GM12878 (cell line): ENCODE results near the gene PRKG1. TPM values are rescaled to one million over a fixed set of nuclear protein-coding genes. Genes with fewer than 3 reads are reported as not detected.

Experiments
- ATAC-seq: fragments of 200-7000 bp; cut with Tn5 transposase; 3 replicates; pipeline ENCODE4 v1.9.1; 2020; ENCODE audit warnings: mild to moderate bottlenecking, moderate library complexity
- BruUV-seq: library from RNA; stranded (reverse); fragments of 400-500 nt; replicated peaks from 2 replicates; lab custom pipeline; 2021; lab: Mats Ljungman, UMichigan
- CTCF ChIA-PET: fragments of 300-600 bp; sonication (Branson Sonifier 250); formaldehyde crosslinking; extraction: SDS; loops from one replicate; lab custom pipeline; 2021; ENCODE audit warnings: inconsistent platforms; lab: Yijun Ruan, JAX
- POLR2A ChIA-PET: fragments of 350-600 bp; formaldehyde crosslinking; extraction: SDS; loops from one replicate; lab custom pipeline; 2021; ENCODE audit warnings: inconsistent platforms; lab: Charles Lee
- RAD21 ChIA-PET: fragments of 300-600 bp; sonication (Branson Sonifier 250); formaldehyde crosslinking; loops from one replicate; lab custom pipeline; 2023; ENCODE audit warnings: antibody characterized with exemption; ENCODE audit not compliant: unreplicated experiment; lab: Charles Lee
- SMC1A ChIA-PET: fragments of 300-600 bp; sonication (Branson Sonifier 250); formaldehyde crosslinking; loops from one replicate; lab custom pipeline; 2023; ENCODE audit not compliant: unreplicated experiment, uncharacterized antibody; lab: Charles Lee
- DNase-seq: peaks from one replicate; pipeline ENCODE4 v3.0.0-alpha.2; 2011; ENCODE audit warnings: low read depth, low spot score
- FAIRE-seq: peaks from 3 replicates; lab custom pipeline; 2011; peaks lifted over from hg19 to GRCh38; lab: Jason Lieb, UNC
- H2AFZ ChIP-seq: 2 replicates; pipeline ENCODE4 v1.6.0; 2011; ENCODE audit warnings: low read depth, low read length, control low read depth; ENCODE audit not compliant: control insufficient read depth
- H3K27ac ChIP-seq: 2 replicates; pipeline ENCODE4 v1.5.1; 2011; ENCODE audit warnings: control low read depth; ENCODE audit not compliant: control insufficient read depth, insufficient read depth
- H3K27me3 ChIP-seq, 2 experiments: replicated peaks in 1 of 2; 2 replicates each; pipeline versions ENCODE4 v1.6.0 to v1.6.1; 2011; ENCODE audit warnings: low read length in 1 of 2; ENCODE audit not compliant: control insufficient read depth in 2 of 2, insufficient read depth in 2 of 2
- H3K36me3 ChIP-seq, 2 experiments: 2 replicates each; pipeline ENCODE4 v1.5.1; 2011; ENCODE audit warnings: low read length in 1 of 2; ENCODE audit not compliant: control insufficient read depth in 2 of 2, insufficient read depth in 2 of 2
- H3K4me1 ChIP-seq: 2 replicates; pipeline ENCODE4 v1.6.1; 2011; ENCODE audit warnings: mild to moderate bottlenecking, low read length, moderate library complexity, mixed read lengths; ENCODE audit not compliant: control insufficient read depth, insufficient read depth
- H3K4me2 ChIP-seq: 2 replicates; pipeline ENCODE4 v1.6.0; 2011; ENCODE audit warnings: control low read depth; ENCODE audit not compliant: control insufficient read depth, insufficient read depth
- H3K4me3 ChIP-seq: fragments of 200-600 bp; sonication (generic); 2 replicates; pipeline ENCODE4 v1.5.1; 2016
- H3K79me2 ChIP-seq: 2 replicates; pipeline ENCODE4 v1.6.0; 2011; ENCODE audit warnings: low read length; ENCODE audit not compliant: control insufficient read depth, insufficient read depth
- H3K9ac ChIP-seq: 2 replicates; pipeline ENCODE4 v1.8.0; 2011; ENCODE audit warnings: low read length, control low read depth, mixed read lengths; ENCODE audit not compliant: control insufficient read depth, insufficient read depth
- H3K9me3 ChIP-seq: replicated peaks from 3 replicates; pipeline ENCODE4 v1.5.1; 2011; ENCODE audit warnings: mild to moderate bottlenecking, low read length; ENCODE audit not compliant: control insufficient read depth, insufficient read depth
- H4K20me1 ChIP-seq: 2 replicates; pipeline ENCODE4 v1.6.0; 2011; ENCODE audit not compliant: control insufficient read depth, insufficient read depth
- BMI1 ChIP-seq: fragments of 450-650 bp; IDR thresholded peaks from 2 replicates; pipeline ENCODE4 v1.6.1; 2016; ENCODE audit warnings: mild to moderate bottlenecking, moderate library complexity, borderline replicate concordance
- CBFB ChIP-seq: IDR thresholded peaks from 2 replicates; pipeline ENCODE4 v1.6.1; 2016; ENCODE audit warnings: antibody characterized with exemption, low read depth
- EZH2 ChIP-seq: IDR thresholded peaks from 2 replicates; pipeline ENCODE4 v1.6.1; 2012; ENCODE audit warnings: low read depth, mild to moderate bottlenecking, control low read depth, inconsistent platforms, low read length, borderline replicate concordance; ENCODE audit not compliant: control insufficient read depth
- GATAD2B ChIP-seq: fragments of 450-650 bp; conservative IDR thresholded peaks from 2 replicates; pipeline ENCODE4 v1.6.1; 2017; ENCODE audit warnings: low read depth, mild to moderate bottlenecking, moderate library complexity
- IKZF2 ChIP-seq, 2 experiments: fragments of 450-650 bp; IDR thresholded peaks; 2 replicates each; pipeline ENCODE4 v1.6.1; 2017; ENCODE audit warnings: mild to moderate bottlenecking in 2 of 2, moderate library complexity in 2 of 2
- RFX5 ChIP-seq: IDR thresholded peaks from 2 replicates; pipeline ENCODE4 v1.6.1; 2011; ENCODE audit warnings: low read depth, low read length, improper control_type of control experiment
- ZBED1 ChIP-seq: IDR thresholded peaks from 2 replicates; pipeline ENCODE4 v1.6.1; 2016; ENCODE audit warnings: borderline replicate concordance
- WGBS: methylation state at CpG from one replicate; pipeline ENCODE4 v1.1.6; 2016; ENCODE audit warnings: low lambda C conversion rate; ENCODE audit not compliant: insufficient replicate concordance, insufficient coverage; ENCODE audit errors: missing lambda C conversion rate; 5-methylcytosine and 5-hydroxymethylcytosine counted together
- in situ Hi-C: fragments of 300-500 bp; cut with MboI; formaldehyde crosslinking; loops from 9 replicates; pipeline ENCODE4 v1.14.3; 2018; ENCODE audit warnings: mixed read lengths
- intact Hi-C: fragments of 100-400 bp; cut with micrococcal nuclease; formaldehyde crosslinking; loops from one replicate; pipeline ENCODE4 v1.14.2; 2022; ENCODE audit not compliant: unreplicated experiment
- polyA plus RNA-seq, 11 experiments: library from polyadenylated mRNA; depleted of rRNA in 4 of 11; unstranded in 6 of 11; stranded (reverse) in 5 of 11; fragments of >200 nt; fragmentation: Nextera tagmentation in 4 of 11; fragmentation: Illumina TruSeq in 1 of 11; extraction: Ambion mirVana in 4 of 11; extraction: Trizol in 1 of 11; gene quantifications; 1 replicate in 1 of 11; 2 replicates in 10 of 11; pipeline versions ENCODE4 v1.2.1 to v1.2.3, GENCODE V29; 2011 to 2016; ENCODE audit warnings: inconsistent platforms in 2 of 11, missing spikeins in 2 of 11, low read depth in 1 of 11
- total RNA-seq, 4 experiments: library from RNA; depleted of rRNA in 3 of 4; stranded (reverse); fragments of >200 nt in 3 of 4; fragmentation: Illumina TruSeq in 1 of 4; extraction: Trizol in 1 of 4; gene quantifications; 2 replicates each; pipeline versions ENCODE4 v1.2.1 to v1.2.3, GENCODE V29; 2013 to 2021
- TF ChIP-seq, protein P1 (sequence below): fragments of 450-650 bp; formaldehyde crosslinking; IDR thresholded peaks from 2 replicates; pipeline ENCODE4 v1.5.0; 2022; ENCODE audit warnings: mild to moderate bottlenecking, missing genetic modification characterization
- TF ChIP-seq, protein P2 (sequence below): IDR thresholded peaks from 2 replicates; pipeline ENCODE4 v1.6.1; 2012; ENCODE audit warnings: low read length, inconsistent platforms
- TF ChIP-seq, protein P3 (sequence below): fragments of 450-650 bp; IDR thresholded peaks from 2 replicates; pipeline ENCODE4 v1.6.1; 2017; ENCODE audit warnings: low read depth, mild to moderate bottlenecking, moderate library complexity
- TF ChIP-seq, protein P4 (sequence below): IDR thresholded peaks from 2 replicates; pipeline ENCODE4 v1.6.1; 2011; ENCODE audit warnings: mild to moderate bottlenecking, low read depth, low read length, moderate library complexity; ENCODE audit not compliant: insufficient replicate concordance
- TF ChIP-seq, protein P5 (sequence below), 3 experiments: IDR thresholded peaks in 2 of 3; conservative IDR thresholded peaks in 1 of 3; 2 replicates each; pipeline ENCODE4 v1.5.1; 2011; ENCODE audit warnings: low read depth in 3 of 3, low read length in 3 of 3, mild to moderate bottlenecking in 3 of 3, control low read depth in 2 of 3, moderate library complexity in 2 of 3, inconsistent platforms in 1 of 3, mixed read lengths in 1 of 3; ENCODE audit not compliant: control insufficient read depth in 2 of 3, insufficient read depth in 1 of 3; ENCODE audit errors: extremely low read depth in 1 of 3

Gene PRKG1
- total and polyA plus RNA-seq, 10 of the 15 experiments (the other 5 are each of a cell fraction or from before 2014, with no cell fraction given), result 0.04 to 0.05 TPM; not detected in 8

DNA sequence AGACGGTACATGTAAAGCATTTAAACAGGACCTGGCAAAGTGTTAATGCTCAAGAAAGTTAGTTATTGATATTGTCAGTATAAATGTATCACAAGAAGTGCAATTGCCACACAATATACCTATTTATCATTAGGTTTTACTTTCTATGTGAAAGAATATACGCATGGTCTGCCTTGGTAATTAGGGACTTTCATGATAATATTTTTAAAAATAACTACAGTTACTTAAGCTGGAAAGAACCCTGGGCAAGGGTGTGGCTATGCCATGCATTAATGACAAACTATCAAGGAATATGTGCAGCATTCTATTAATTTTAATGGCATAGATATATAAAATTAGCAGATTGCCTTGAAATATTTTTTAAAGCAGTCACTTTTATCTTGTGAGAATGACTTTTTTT lies 433.9 kb downstream of the PRKG1 start (continued):
- TF ChIP-seq, protein P1, sequence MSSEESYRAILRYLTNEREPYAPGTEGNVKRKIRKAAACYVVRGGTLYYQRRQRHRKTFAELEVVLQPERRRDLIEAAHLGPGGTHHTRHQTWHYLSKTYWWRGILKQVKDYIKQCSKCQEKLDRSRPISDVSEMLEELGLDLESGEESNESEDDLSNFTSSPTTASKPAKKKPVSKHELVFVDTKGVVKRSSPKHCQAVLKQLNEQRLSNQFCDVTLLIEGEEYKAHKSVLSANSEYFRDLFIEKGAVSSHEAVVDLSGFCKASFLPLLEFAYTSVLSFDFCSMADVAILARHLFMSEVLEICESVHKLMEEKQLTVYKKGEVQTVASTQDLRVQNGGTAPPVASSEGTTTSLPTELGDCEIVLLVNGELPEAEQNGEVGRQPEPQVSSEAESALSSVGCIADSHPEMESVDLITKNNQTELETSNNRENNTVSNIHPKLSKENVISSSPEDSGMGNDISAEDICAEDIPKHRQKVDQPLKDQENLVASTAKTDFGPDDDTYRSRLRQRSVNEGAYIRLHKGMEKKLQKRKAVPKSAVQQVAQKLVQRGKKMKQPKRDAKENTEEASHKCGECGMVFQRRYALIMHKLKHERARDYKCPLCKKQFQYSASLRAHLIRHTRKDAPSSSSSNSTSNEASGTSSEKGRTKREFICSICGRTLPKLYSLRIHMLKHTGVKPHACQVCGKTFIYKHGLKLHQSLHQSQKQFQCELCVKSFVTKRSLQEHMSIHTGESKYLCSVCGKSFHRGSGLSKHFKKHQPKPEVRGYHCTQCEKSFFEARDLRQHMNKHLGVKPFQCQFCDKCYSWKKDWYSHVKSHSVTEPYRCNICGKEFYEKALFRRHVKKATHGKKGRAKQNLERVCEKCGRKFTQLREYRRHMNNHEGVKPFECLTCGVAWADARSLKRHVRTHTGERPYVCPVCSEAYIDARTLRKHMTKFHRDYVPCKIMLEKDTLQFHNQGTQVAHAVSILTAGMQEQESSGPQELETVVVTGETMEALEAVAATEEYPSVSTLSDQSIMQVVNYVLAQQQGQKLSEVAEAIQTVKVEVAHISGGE (CRISPR knock-in tag), result no peak
- TF ChIP-seq, protein P2, sequence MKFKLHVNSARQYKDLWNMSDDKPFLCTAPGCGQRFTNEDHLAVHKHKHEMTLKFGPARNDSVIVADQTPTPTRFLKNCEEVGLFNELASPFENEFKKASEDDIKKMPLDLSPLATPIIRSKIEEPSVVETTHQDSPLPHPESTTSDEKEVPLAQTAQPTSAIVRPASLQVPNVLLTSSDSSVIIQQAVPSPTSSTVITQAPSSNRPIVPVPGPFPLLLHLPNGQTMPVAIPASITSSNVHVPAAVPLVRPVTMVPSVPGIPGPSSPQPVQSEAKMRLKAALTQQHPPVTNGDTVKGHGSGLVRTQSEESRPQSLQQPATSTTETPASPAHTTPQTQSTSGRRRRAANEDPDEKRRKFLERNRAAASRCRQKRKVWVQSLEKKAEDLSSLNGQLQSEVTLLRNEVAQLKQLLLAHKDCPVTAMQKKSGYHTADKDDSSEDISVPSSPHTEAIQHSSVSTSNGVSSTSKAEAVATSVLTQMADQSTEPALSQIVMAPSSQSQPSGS, result no peak
- TF ChIP-seq RFX5, result no peak
- no peak for TF ChIP-seq CBFB
- TF ChIP-seq BMI1, result no peak
- TF ChIP-seq, protein P3, sequence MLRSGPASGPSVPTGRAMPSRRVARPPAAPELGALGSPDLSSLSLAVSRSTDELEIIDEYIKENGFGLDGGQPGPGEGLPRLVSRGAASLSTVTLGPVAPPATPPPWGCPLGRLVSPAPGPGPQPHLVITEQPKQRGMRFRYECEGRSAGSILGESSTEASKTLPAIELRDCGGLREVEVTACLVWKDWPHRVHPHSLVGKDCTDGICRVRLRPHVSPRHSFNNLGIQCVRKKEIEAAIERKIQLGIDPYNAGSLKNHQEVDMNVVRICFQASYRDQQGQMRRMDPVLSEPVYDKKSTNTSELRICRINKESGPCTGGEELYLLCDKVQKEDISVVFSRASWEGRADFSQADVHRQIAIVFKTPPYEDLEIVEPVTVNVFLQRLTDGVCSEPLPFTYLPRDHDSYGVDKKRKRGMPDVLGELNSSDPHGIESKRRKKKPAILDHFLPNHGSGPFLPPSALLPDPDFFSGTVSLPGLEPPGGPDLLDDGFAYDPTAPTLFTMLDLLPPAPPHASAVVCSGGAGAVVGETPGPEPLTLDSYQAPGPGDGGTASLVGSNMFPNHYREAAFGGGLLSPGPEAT, result no peak

DNA sequence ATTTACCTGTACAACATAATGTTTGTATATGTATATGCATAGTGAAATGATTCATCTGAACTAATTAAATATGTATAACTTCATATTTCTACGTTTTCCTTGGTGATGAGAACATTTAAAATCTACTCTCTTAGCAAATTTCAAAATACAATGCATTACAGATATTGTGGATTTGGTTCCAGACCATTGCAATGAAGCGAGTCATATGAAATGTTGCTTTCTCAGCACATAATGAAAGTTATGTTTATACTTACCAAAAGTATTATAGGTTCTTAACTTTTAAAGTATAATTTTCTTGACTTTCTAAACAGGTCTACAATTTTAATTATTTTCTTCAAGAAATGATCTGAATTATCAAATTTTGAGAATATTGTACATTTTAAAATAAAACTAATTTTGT lies 435.9 kb downstream of the PRKG1 start:
- no peak overlapping the region for H3K27ac ChIP-seq
- H3K79me2 ChIP-seq, result no peaks in the 10 kb centered on the region
- intact Hi-C loops, result no loop called here
- no TSS peak for BruUV-seq
- CTCF ChIA-PET, result no interaction called here
- RAD21 ChIA-PET, result no interaction called here
- H2AFZ ChIP-seq, result no peak overlapping the region
- no peak for FAIRE-seq
- no peak overlapping the region for H3K4me2 ChIP-seq
- no peak for DNase-seq
- H3K9ac ChIP-seq, result no peak overlapping the region
- no peaks in the 10 kb centered on the region for H3K36me3 ChIP-seq
- SMC1A ChIA-PET, result no interaction called here
- 33% methylated on average over 2 of the region's 2 CpGs for WGBS
- POLR2A ChIA-PET, result no interaction called here
- ATAC-seq, result no peak
- H3K27me3 ChIP-seq, result no peaks in the 10 kb centered on the region
- H3K9me3 ChIP-seq, result no peaks in the 10 kb centered on the region
- H3K4me1 ChIP-seq, result no peaks in the 10 kb centered on the region
- in situ Hi-C loops, result no loop called here
- no peaks in the 10 kb centered on the region for H4K20me1 ChIP-seq
- H3K4me3 ChIP-seq, result no peak overlapping the region
- TF ChIP-seq, protein P4, sequence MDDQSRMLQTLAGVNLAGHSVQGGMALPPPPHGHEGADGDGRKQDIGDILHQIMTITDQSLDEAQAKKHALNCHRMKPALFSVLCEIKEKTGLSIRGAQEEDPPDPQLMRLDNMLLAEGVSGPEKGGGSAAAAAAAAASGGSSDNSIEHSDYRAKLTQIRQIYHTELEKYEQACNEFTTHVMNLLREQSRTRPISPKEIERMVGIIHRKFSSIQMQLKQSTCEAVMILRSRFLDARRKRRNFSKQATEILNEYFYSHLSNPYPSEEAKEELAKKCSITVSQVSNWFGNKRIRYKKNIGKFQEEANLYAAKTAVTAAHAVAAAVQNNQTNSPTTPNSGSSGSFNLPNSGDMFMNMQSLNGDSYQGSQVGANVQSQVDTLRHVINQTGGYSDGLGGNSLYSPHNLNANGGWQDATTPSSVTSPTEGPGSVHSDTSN, result no peak
- TF ChIP-seq EZH2 (no peak), IKZF2 (IDR thresholded peaks at IDR 0.05) (no peak), GATAD2B (no peak), ZBED1 (no peak)
- TF ChIP-seq, protein P5, sequence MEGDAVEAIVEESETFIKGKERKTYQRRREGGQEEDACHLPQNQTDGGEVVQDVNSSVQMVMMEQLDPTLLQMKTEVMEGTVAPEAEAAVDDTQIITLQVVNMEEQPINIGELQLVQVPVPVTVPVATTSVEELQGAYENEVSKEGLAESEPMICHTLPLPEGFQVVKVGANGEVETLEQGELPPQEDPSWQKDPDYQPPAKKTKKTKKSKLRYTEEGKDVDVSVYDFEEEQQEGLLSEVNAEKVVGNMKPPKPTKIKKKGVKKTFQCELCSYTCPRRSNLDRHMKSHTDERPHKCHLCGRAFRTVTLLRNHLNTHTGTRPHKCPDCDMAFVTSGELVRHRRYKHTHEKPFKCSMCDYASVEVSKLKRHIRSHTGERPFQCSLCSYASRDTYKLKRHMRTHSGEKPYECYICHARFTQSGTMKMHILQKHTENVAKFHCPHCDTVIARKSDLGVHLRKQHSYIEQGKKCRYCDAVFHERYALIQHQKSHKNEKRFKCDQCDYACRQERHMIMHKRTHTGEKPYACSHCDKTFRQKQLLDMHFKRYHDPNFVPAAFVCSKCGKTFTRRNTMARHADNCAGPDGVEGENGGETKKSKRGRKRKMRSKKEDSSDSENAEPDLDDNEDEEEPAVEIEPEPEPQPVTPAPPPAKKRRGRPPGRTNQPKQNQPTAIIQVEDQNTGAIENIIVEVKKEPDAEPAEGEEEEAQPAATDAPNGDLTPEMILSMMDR (IDR thresholded peaks at IDR 0.05 in 2 of 3, conservative IDR thresholded peaks at IDR 0.05 in 1 of 3; ENCODE audit: control insufficient read depth in 2 of 3, extremely low read depth in 1 of 3, insufficient read depth in 1 of 3, low read depth in 3 of 3, low read length in 3 of 3), result no peak
